GM12878 (cell line): Measurements from ENCODE around the gene PCLAF. TPM values are rescaled to one million over a fixed set of nuclear protein-coding genes. Genes with fewer than 3 reads are reported as not detected.

ENCODE experiments used
- CEBPZ ChIP-seq: fragments of 150-350 bp; IDR thresholded peaks from 2 replicates; pipeline ENCODE4 v1.6.1; 2016; ENCODE audit warnings: low read depth, low read length
- FOXK2 ChIP-seq: fragments of 450-650 bp; IDR thresholded peaks from 2 replicates; pipeline ENCODE4 v1.6.1; 2017; ENCODE audit warnings: mild to moderate bottlenecking, moderate library complexity
- IKZF1 ChIP-seq: fragments of 450-650 bp; conservative IDR thresholded peaks from 2 replicates; pipeline ENCODE4 v1.6.1; 2017; ENCODE audit warnings: antibody characterized with exemption, mild to moderate bottlenecking
- IKZF2 ChIP-seq, 2 experiments: fragments of 450-650 bp; IDR thresholded peaks; 2 replicates each; pipeline ENCODE4 v1.6.1; 2017; ENCODE audit warnings: mild to moderate bottlenecking in 2 of 2, moderate library complexity in 2 of 2
- MEF2A ChIP-seq: IDR thresholded peaks from 2 replicates; pipeline ENCODE4 v1.6.1; 2011; ENCODE audit warnings: low read depth, mild to moderate bottlenecking, low read length, moderate library complexity; ENCODE audit not compliant: insufficient read depth
- MTA2 ChIP-seq: fragments of 450-650 bp; IDR thresholded peaks from 2 replicates; pipeline ENCODE4 v1.6.1; 2016; ENCODE audit warnings: low read depth, mild to moderate bottlenecking, moderate library complexity
- NFYB ChIP-seq: IDR thresholded peaks from 2 replicates; pipeline ENCODE4 v1.6.1; 2011; ENCODE audit warnings: low read depth, mild to moderate bottlenecking, low read length, improper control_type of control experiment, moderate library complexity; ENCODE audit not compliant: insufficient read depth
- SUZ12 ChIP-seq: fragments of 200-600 bp; sonication (generic); IDR thresholded peaks from one replicate; pipeline ENCODE4 v1.6.1; 2018; ENCODE audit warnings: antibody characterized with exemption, mild to moderate bottlenecking; ENCODE audit not compliant: unreplicated experiment
- TCF7 ChIP-seq: IDR thresholded peaks from 2 replicates; pipeline ENCODE4 v1.6.1; 2014; ENCODE audit warnings: antibody characterized with exemption, borderline replicate concordance
- polyA plus RNA-seq, 11 experiments: library from polyadenylated mRNA; depleted of rRNA in 4 of 11; unstranded in 6 of 11; stranded (reverse) in 5 of 11; fragments of >200 nt; fragmentation: Nextera tagmentation in 4 of 11; fragmentation: Illumina TruSeq in 1 of 11; extraction: Ambion mirVana in 4 of 11; extraction: Trizol in 1 of 11; gene quantifications; 1 replicate in 1 of 11; 2 replicates in 10 of 11; pipeline versions ENCODE4 v1.2.1 to v1.2.3, GENCODE V29; 2011 to 2016; ENCODE audit warnings: inconsistent platforms in 2 of 11, missing spikeins in 2 of 11, low read depth in 1 of 11
- total RNA-seq, 4 experiments: library from RNA; depleted of rRNA in 3 of 4; stranded (reverse); fragments of >200 nt in 3 of 4; fragmentation: Illumina TruSeq in 1 of 4; extraction: Trizol in 1 of 4; gene quantifications; 2 replicates each; pipeline versions ENCODE4 v1.2.1 to v1.2.3, GENCODE V29; 2013 to 2021
- TF ChIP-seq, protein P1 (sequence below): IDR thresholded peaks from 2 replicates; pipeline ENCODE4 v1.6.1; 2011; ENCODE audit warnings: borderline replicate concordance, low read depth, mild to moderate bottlenecking, moderate library complexity, low read length; ENCODE audit not compliant: insufficient read depth, poor library complexity, severe bottlenecking
- TF ChIP-seq, protein P2 (sequence below): IDR thresholded peaks from 2 replicates; pipeline ENCODE4 v1.6.1; 2012; ENCODE audit warnings: mild to moderate bottlenecking, low read depth, low read length
- TF ChIP-seq, protein P3 (sequence below): IDR thresholded peaks from 2 replicates; pipeline ENCODE4 v1.6.1; 2012; ENCODE audit warnings: low read depth, low read length, improper control_type of control experiment
- TF ChIP-seq, protein P4 (sequence below): fragments of 450-650 bp; IDR thresholded peaks from 2 replicates; pipeline ENCODE4 v1.6.1; 2018; ENCODE audit warnings: borderline replicate concordance, mild to moderate bottlenecking; ENCODE audit not compliant: partially characterized antibody
- TF ChIP-seq, protein P5 (sequence below): IDR thresholded peaks from 2 replicates; pipeline ENCODE4 v1.6.1; 2012; ENCODE audit warnings: low read depth, low read length, improper control_type of control experiment

Gene PCLAF
- total and polyA plus RNA-seq, 10 of the 15 experiments (the other 5 are each of a cell fraction or from before 2014, with no cell fraction given) = 79.0 to 627 (median 343) TPM

- TF ChIP-seq, protein P1, sequence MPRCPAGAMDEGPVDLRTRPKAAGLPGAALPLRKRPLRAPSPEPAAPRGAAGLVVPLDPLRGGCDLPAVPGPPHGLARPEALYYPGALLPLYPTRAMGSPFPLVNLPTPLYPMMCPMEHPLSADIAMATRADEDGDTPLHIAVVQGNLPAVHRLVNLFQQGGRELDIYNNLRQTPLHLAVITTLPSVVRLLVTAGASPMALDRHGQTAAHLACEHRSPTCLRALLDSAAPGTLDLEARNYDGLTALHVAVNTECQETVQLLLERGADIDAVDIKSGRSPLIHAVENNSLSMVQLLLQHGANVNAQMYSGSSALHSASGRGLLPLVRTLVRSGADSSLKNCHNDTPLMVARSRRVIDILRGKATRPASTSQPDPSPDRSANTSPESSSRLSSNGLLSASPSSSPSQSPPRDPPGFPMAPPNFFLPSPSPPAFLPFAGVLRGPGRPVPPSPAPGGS = no peak
- TF ChIP-seq SUZ12 = no peak
- TF ChIP-seq CEBPZ = no peak
- TF ChIP-seq FOXK2 = no peak
- TF ChIP-seq NFYB = peak; percentile 78; the same call in 1 of the 2 replicates
- TF ChIP-seq MEF2A = no peak
- TF ChIP-seq, protein P2, sequence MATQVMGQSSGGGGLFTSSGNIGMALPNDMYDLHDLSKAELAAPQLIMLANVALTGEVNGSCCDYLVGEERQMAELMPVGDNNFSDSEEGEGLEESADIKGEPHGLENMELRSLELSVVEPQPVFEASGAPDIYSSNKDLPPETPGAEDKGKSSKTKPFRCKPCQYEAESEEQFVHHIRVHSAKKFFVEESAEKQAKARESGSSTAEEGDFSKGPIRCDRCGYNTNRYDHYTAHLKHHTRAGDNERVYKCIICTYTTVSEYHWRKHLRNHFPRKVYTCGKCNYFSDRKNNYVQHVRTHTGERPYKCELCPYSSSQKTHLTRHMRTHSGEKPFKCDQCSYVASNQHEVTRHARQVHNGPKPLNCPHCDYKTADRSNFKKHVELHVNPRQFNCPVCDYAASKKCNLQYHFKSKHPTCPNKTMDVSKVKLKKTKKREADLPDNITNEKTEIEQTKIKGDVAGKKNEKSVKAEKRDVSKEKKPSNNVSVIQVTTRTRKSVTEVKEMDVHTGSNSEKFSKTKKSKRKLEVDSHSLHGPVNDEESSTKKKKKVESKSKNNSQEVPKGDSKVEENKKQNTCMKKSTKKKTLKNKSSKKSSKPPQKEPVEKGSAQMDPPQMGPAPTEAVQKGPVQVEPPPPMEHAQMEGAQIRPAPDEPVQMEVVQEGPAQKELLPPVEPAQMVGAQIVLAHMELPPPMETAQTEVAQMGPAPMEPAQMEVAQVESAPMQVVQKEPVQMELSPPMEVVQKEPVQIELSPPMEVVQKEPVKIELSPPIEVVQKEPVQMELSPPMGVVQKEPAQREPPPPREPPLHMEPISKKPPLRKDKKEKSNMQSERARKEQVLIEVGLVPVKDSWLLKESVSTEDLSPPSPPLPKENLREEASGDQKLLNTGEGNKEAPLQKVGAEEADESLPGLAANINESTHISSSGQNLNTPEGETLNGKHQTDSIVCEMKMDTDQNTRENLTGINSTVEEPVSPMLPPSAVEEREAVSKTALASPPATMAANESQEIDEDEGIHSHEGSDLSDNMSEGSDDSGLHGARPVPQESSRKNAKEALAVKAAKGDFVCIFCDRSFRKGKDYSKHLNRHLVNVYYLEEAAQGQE = no peak
- no peak for TF ChIP-seq TCF7
- TF ChIP-seq, protein P3, sequence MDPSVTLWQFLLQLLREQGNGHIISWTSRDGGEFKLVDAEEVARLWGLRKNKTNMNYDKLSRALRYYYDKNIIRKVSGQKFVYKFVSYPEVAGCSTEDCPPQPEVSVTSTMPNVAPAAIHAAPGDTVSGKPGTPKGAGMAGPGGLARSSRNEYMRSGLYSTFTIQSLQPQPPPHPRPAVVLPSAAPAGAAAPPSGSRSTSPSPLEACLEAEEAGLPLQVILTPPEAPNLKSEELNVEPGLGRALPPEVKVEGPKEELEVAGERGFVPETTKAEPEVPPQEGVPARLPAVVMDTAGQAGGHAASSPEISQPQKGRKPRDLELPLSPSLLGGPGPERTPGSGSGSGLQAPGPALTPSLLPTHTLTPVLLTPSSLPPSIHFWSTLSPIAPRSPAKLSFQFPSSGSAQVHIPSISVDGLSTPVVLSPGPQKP = peak; percentile 60
- peak; percentile 48 to 59; a peak in 3 of 4 replicates for TF ChIP-seq IKZF2 (IDR thresholded peaks at IDR 0.05)
- TF ChIP-seq, protein P4, sequence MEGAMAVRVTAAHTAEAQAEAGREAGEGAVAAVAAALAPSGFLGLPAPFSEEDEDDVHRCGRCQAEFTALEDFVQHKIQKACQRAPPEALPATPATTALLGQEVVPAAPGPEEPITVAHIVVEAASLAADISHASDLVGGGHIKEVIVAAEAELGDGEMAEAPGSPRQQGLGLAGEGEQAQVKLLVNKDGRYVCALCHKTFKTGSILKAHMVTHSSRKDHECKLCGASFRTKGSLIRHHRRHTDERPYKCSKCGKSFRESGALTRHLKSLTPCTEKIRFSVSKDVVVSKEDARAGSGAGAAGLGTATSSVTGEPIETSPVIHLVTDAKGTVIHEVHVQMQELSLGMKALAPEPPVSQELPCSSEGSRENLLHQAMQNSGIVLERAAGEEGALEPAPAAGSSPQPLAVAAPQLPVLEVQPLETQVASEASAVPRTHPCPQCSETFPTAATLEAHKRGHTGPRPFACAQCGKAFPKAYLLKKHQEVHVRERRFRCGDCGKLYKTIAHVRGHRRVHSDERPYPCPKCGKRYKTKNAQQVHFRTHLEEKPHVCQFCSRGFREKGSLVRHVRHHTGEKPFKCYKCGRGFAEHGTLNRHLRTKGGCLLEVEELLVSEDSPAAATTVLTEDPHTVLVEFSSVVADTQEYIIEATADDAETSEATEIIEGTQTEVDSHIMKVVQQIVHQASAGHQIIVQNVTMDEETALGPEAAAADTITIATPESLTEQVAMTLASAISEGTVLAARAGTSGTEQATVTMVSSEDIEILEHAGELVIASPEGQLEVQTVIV = peak; percentile 88
- TF ChIP-seq IKZF1 = peak; percentile 56; the same call in 1 of the 2 replicates
- TF ChIP-seq MTA2 = peak; percentile 86
- TF ChIP-seq, protein P5, sequence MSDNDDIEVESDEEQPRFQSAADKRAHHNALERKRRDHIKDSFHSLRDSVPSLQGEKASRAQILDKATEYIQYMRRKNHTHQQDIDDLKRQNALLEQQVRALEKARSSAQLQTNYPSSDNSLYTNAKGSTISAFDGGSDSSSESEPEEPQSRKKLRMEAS = peak; percentile 34; the same call in 1 of the 2 replicates
Measured at GRCh38 chr15:64355944-64356709, 25.1 kb downstream of the PCLAF start, which contains the start of gene CSNK1G1 (continued).
